HFF-Myc (cell line): ENCODE results near the gene CADM4.
A peak's percentile ranks its signal among the peaks of the same experiment; 100 is the strongest.

ENCODE experiments used
- DNase-seq: peaks from one replicate; pipeline ENCODE4 v3.0.0-alpha.2; 2011; ENCODE audit warnings: low read depth; ENCODE audit errors: extremely low read depth
- H3K4me3 ChIP-seq: replicated peaks from 2 replicates; pipeline ENCODE4 v1.5.1; 2011; ENCODE audit warnings: low read depth, mild to moderate bottlenecking, control low read depth, low read length
- CTCF ChIP-seq: IDR thresholded peaks from 2 replicates; pipeline ENCODE4 v1.5.1; 2012; ENCODE audit warnings: mild to moderate bottlenecking, low read depth, low read length, control low read depth; ENCODE audit errors: missing control alignments

The CADM4 gene

GRCh38 chr19:43582495-43582894 is 57.2 kb downstream of the CADM4 start:
- no peak overlapping the region for H3K4me3 ChIP-seq
- DNase-seq: no peak
- no peak for TF ChIP-seq CTCF

- peak overlapping the region; percentile 55 for H3K4me3 ChIP-seq
- DNase-seq: no peak
- no peak for TF ChIP-seq CTCF
These were observed 58.2 kb downstream of the CADM4 start for GRCh38 chr19:43581467-43581866.

- no peak for TF ChIP-seq CTCF
- no peak overlapping the region for H3K4me3 ChIP-seq
- DNase-seq: no peak
These were observed 60.9 kb downstream of the CADM4 start for GRCh38 chr19:43578787-43579186.

GRCh38 chr19:43575955-43576878 is 63.4 kb downstream of the CADM4 start:
- TF ChIP-seq CTCF: no peak
- peak overlapping the region; percentile 93 for H3K4me3 ChIP-seq
- DNase-seq: no peak

- no peak for TF ChIP-seq CTCF
- H3K4me3 ChIP-seq: peak within 1 kb of the TSS; percentile 93
- peak; percentile 95 for DNase-seq
These were observed 64.3 kb downstream of the CADM4 start, which contains the start of the genes PINLYP and XRCC1 for GRCh38 chr19:43575156-43575950. PINLYP (plus strand) TSS chr19:43575801; CDS start chr19:43577192, 1,391 bp downstream. XRCC1 (minus strand) TSS chr19:43575527; CDS start chr19:43575458, 69 bp downstream.

GRCh38 chr19:43574424-43575155 is 65.1 kb downstream of the CADM4 start:
- no peak for DNase-seq

More at GRCh38 chr19:43574424-43575155, 65.1 kb downstream of the CADM4 start:
- H3K4me3 ChIP-seq: peak overlapping the region; percentile 93
- no peak for TF ChIP-seq CTCF
